IMR-90 (cell line): ENCODE data around the gene HNRNPH1.

ENCODE experiments used
- CTCF ChIP-seq: conservative IDR thresholded peaks from 2 replicates; pipeline ENCODE4 v1.5.1; 2012; ENCODE audit warnings: mild to moderate bottlenecking, low read depth, low read length, improper control_type of control experiment
- ELK1 ChIP-seq: fragments of 150-350 bp; IDR thresholded peaks from 2 replicates; pipeline ENCODE4 v1.6.1; 2016; ENCODE audit warnings: low read depth, mild to moderate bottlenecking, low read length, moderate library complexity, borderline replicate concordance
- FOS ChIP-seq: fragments of 150-350 bp; IDR thresholded peaks from 2 replicates; pipeline ENCODE4 v1.6.1; 2016; ENCODE audit warnings: low read depth, low read length
- MAFK ChIP-seq: IDR thresholded peaks from 2 replicates; pipeline ENCODE4 v1.6.1; 2012; ENCODE audit warnings: low read depth, low read length, improper control_type of control experiment
- POLR2A ChIP-seq: IDR thresholded peaks from 2 replicates; pipeline ENCODE4 v1.6.1; 2012; ENCODE audit warnings: mild to moderate bottlenecking, low read depth, low read length
- RFX5 ChIP-seq: IDR thresholded peaks from 2 replicates; pipeline ENCODE4 v1.8.0; 2012; ENCODE audit warnings: low read depth, mild to moderate bottlenecking, low read length, moderate library complexity
- SMC3 ChIP-seq: fragments of 150-350 bp; IDR thresholded peaks from 2 replicates; pipeline ENCODE4 v1.6.1; 2016; ENCODE audit warnings: low read depth, mild to moderate bottlenecking, antibody characterized with exemption, low read length, moderate library complexity

GRCh38 chr5:179599973-179600372 is 23.5 kb downstream of the HNRNPH1 start:
- TF ChIP-seq MAFK, result no peak
- TF ChIP-seq POLR2A, result no peak
- TF ChIP-seq CTCF, result no peak
- no peak for TF ChIP-seq FOS
- TF ChIP-seq RFX5, result no peak
- no peak for TF ChIP-seq ELK1
- TF ChIP-seq SMC3, result no peak
